H1 (cell line): ENCODE results near the gene ACSL3. TPM values are rescaled to one million over a fixed set of nuclear protein-coding genes. Genes with fewer than 3 reads are reported as not detected.

Experiments used
- CTCF ChIA-PET: fragments of 300-600 bp; sonication (Branson Sonifier 250); formaldehyde crosslinking; loops from one replicate; lab custom pipeline; 2021; ENCODE audit not compliant: partially characterized antibody; lab: Charles Lee
- POLR2A ChIA-PET: fragments of 300-600 bp; sonication (Branson Sonifier 250); formaldehyde crosslinking; loops from one replicate; lab custom pipeline; 2021; ENCODE audit warnings: inconsistent platforms; ENCODE audit not compliant: partially characterized antibody; lab: Charles Lee
- DNase-seq, 2 experiments: peaks; one replicate each; pipeline versions ENCODE4 v3.0.0 to v3.0.0-alpha.2; 2010 to 2022; ENCODE audit warnings: low spot score in 2 of 2, low read depth in 1 of 2, mixed read lengths in 1 of 2
- FAIRE-seq: peaks from 2 replicates; lab custom pipeline; 2011; peaks lifted over from hg19 to GRCh38; lab: Jason Lieb, UNC
- H2AFZ ChIP-seq: 2 replicates; pipeline ENCODE4 v1.8.1; 2012; ENCODE audit warnings: low read length, inconsistent platforms
- H2AK5ac ChIP-seq: 2 replicates; pipeline ENCODE4 v1.6.1; 2013; ENCODE audit warnings: low read depth, low read length
- H2BK120ac ChIP-seq: replicated peaks from 2 replicates; pipeline ENCODE3; 2013; ENCODE audit warnings: low read depth, low read length, inconsistent platforms
- H2BK12ac ChIP-seq: 2 replicates; pipeline ENCODE4 v1.6.1; 2013; ENCODE audit warnings: low read depth, low read length
- H2BK15ac ChIP-seq: 2 replicates; pipeline ENCODE4 v1.6.1; 2013; ENCODE audit warnings: low read length
- H2BK20ac ChIP-seq: 2 replicates; pipeline ENCODE4 v1.6.1; 2013; ENCODE audit warnings: low read length
- H2BK5ac ChIP-seq: 2 replicates; pipeline ENCODE4 v1.6.1; 2013; ENCODE audit warnings: low read depth, low read length
- H3K14ac ChIP-seq: 2 replicates; pipeline ENCODE4 v1.6.1; 2013; ENCODE audit warnings: inconsistent platforms; ENCODE audit not compliant: insufficient read length
- H3K18ac ChIP-seq: 2 replicates; pipeline ENCODE4 v1.6.1; 2013; ENCODE audit warnings: low read length; ENCODE audit errors: extremely low read depth
- H3K23ac ChIP-seq: 2 replicates; pipeline ENCODE4 v1.6.1; 2013; ENCODE audit warnings: inconsistent platforms; ENCODE audit not compliant: insufficient read length
- H3K23me2 ChIP-seq: 2 replicates; pipeline ENCODE4 v1.6.1; 2013; ENCODE audit warnings: low read depth, low read length
- H3K27ac ChIP-seq: 2 replicates; pipeline ENCODE4 v1.6.1; 2011; ENCODE audit warnings: low read depth, low read length, inconsistent platforms
- H3K27me3 ChIP-seq, 4 experiments: replicated peaks in 1 of 4; 1 replicate in 1 of 4; 2 replicates in 3 of 4; pipeline versions ENCODE4 v1.6.1 to v1.8.1; 2011 to 2013; ENCODE audit warnings: low read length in 3 of 4, mild to moderate bottlenecking in 3 of 4, inconsistent platforms in 2 of 4, mixed read lengths in 2 of 4, moderate library complexity in 1 of 4; ENCODE audit not compliant: control insufficient read depth in 3 of 4, insufficient read depth in 3 of 4; ENCODE audit errors: extremely low read depth in 1 of 4
- H3K36me3 ChIP-seq, 4 experiments: 2 replicates each; pipeline versions ENCODE4 v1.6.1 to v1.8.1; 2011 to 2013; ENCODE audit warnings: mild to moderate bottlenecking in 4 of 4, low read length in 3 of 4, moderate library complexity in 2 of 4, control low read depth in 1 of 4, inconsistent platforms in 1 of 4; ENCODE audit not compliant: insufficient read depth in 4 of 4, control insufficient read depth in 2 of 4
- H3K4ac ChIP-seq: replicated peaks from 2 replicates; pipeline ENCODE3; 2013; ENCODE audit warnings: low read length, low read depth, mixed read lengths, inconsistent platforms; ENCODE audit not compliant: insufficient read length
- H3K4me1 ChIP-seq, 4 experiments: replicated peaks in 1 of 4; 1 replicate in 1 of 4; 2 replicates in 3 of 4; pipeline versions ENCODE4 v1.6.1 to v1.8.1; 2011 to 2013; ENCODE audit warnings: low read length in 3 of 4, inconsistent platforms in 2 of 4, mixed read lengths in 1 of 4; ENCODE audit not compliant: insufficient read depth in 4 of 4, control insufficient read depth in 3 of 4
- H3K4me2 ChIP-seq, 2 experiments: 2 replicates each; pipeline versions ENCODE4 v1.6.1 to v1.8.1; 2011 to 2013; ENCODE audit warnings: low read depth in 2 of 2, low read length in 2 of 2, control low read depth in 1 of 2, inconsistent platforms in 1 of 2, mild to moderate bottlenecking in 1 of 2; ENCODE audit not compliant: insufficient read depth in 1 of 2
- H3K4me3 ChIP-seq, 4 experiments: fragments of 200-600, 300-600 bp in 1 of 4; sonication (generic), shearing (Covaris generic), sonication (Bioruptor Twin) in 1 of 4; 2 replicates each; pipeline versions ENCODE4 v1.5.1 to v1.8.1; 2011 to 2016; ENCODE audit warnings: low read length in 4 of 4, low read depth in 3 of 4, control low read depth in 2 of 4, inconsistent platforms in 2 of 4, mild to moderate bottlenecking in 2 of 4, mixed read lengths in 1 of 4, moderate library complexity in 1 of 4; ENCODE audit not compliant: insufficient read depth in 2 of 4; ENCODE audit errors: extremely low read depth in 1 of 4
- H3K56ac ChIP-seq: replicated peaks from 2 replicates; pipeline ENCODE3; 2013; ENCODE audit warnings: low read depth, mild to moderate bottlenecking, mixed read lengths, low read length, inconsistent platforms; ENCODE audit not compliant: insufficient read length
- H3K79me1 ChIP-seq: 2 replicates; pipeline ENCODE4 v1.6.1; 2013; ENCODE audit warnings: low read depth, low read length, control low read depth
- H3K79me2 ChIP-seq, 2 experiments: 2 replicates each; pipeline versions ENCODE4 v1.6.1 to v1.8.1; 2012 to 2013; ENCODE audit warnings: low read length in 2 of 2, mild to moderate bottlenecking in 2 of 2, inconsistent platforms in 1 of 2; ENCODE audit not compliant: insufficient read depth in 2 of 2, control insufficient read depth in 1 of 2
- H3K9ac ChIP-seq, 4 experiments: replicated peaks in 1 of 4; 1 replicate in 1 of 4; 2 replicates in 3 of 4; pipeline versions ENCODE4 v1.6.1 to v1.8.1; 2011 to 2013; ENCODE audit warnings: low read depth in 3 of 4, low read length in 3 of 4, control low read depth in 2 of 4, mild to moderate bottlenecking in 2 of 4, moderate library complexity in 2 of 4, inconsistent platforms in 1 of 4; ENCODE audit errors: extremely low read depth in 1 of 4
- H3K9me3 ChIP-seq, 2 experiments: 2 replicates each; pipeline versions ENCODE4 v1.6.1 to v1.8.1; 2012 to 2013; ENCODE audit warnings: mild to moderate bottlenecking in 2 of 2, moderate library complexity in 2 of 2, control low read depth in 1 of 2, inconsistent platforms in 1 of 2, low read depth in 1 of 2, low read length in 1 of 2, mixed read lengths in 1 of 2; ENCODE audit not compliant: insufficient read depth in 2 of 2
- H4K20me1 ChIP-seq, 2 experiments: replicated peaks in 1 of 2; 2 replicates each; pipeline versions ENCODE3 to v1.8.1; 2011 to 2013; ENCODE audit warnings: inconsistent platforms in 2 of 2, low read length in 2 of 2, mild to moderate bottlenecking in 1 of 2; ENCODE audit not compliant: insufficient read depth in 2 of 2, control insufficient read depth in 1 of 2
- H4K5ac ChIP-seq: 2 replicates; pipeline ENCODE4 v1.6.1; 2013; ENCODE audit warnings: low read length, low read depth, mixed read lengths, inconsistent platforms; ENCODE audit not compliant: insufficient read length
- H4K8ac ChIP-seq: 2 replicates; pipeline ENCODE4 v1.8.0; 2013; ENCODE audit warnings: mild to moderate bottlenecking, moderate library complexity, low read length, inconsistent platforms; ENCODE audit not compliant: insufficient read depth; ENCODE audit errors: extremely low read depth
- H4K91ac ChIP-seq: replicated peaks from 2 replicates; pipeline ENCODE3; 2013; ENCODE audit warnings: low read length, mixed read lengths, inconsistent platforms; ENCODE audit not compliant: insufficient read length
- ATF2 ChIP-seq: IDR thresholded peaks from 2 replicates; pipeline ENCODE4 v1.6.1; 2012; ENCODE audit warnings: low read length, inconsistent platforms
- NRF1 ChIP-seq: IDR thresholded peaks from 2 replicates; pipeline ENCODE4 v1.6.1; 2011; ENCODE audit warnings: mild to moderate bottlenecking, low read depth, low read length, improper control_type of control experiment
- YY1 ChIP-seq: IDR thresholded peaks from 2 replicates; pipeline ENCODE4 v1.6.1; 2011; ENCODE audit warnings: low read depth, mild to moderate bottlenecking, low read length
- WGBS, 2 experiments: shearing (Covaris generic) in 1 of 2; methylation state at CpG; one replicate each; pipeline versions ENCODE4 v1.1.6 to v1.1.7; 2013 to 2015; ENCODE audit warnings: low lambda C conversion rate in 2 of 2, mixed read lengths in 2 of 2, inconsistent platforms in 1 of 2, low coverage in 1 of 2, missing lambda C conversion rate in 1 of 2; ENCODE audit not compliant: insufficient replicate concordance in 2 of 2, insufficient coverage in 1 of 2, insufficient read length in 1 of 2; ENCODE audit errors: extremely low coverage in 1 of 2, missing lambda C conversion rate in 1 of 2; 5-methylcytosine and 5-hydroxymethylcytosine counted together
- polyA plus RNA-seq, 7 experiments: library from polyadenylated mRNA; depleted of rRNA in 3 of 7; stranded (reverse) in 5 of 7; unstranded in 2 of 7; fragments of >200 nt in 5 of 7; fragments of 200-250 nt in 2 of 7; gene quantifications; 1 replicate in 5 of 7; 2 replicates in 1 of 7; 4 replicates in 1 of 7; pipeline versions ENCODE4 v1.2.1 to v1.2.3, GENCODE V29; 2011 to 2013; ENCODE audit warnings: missing spikeins in 2 of 7, mixed read lengths in 2 of 7
- total RNA-seq: library from RNA; stranded (reverse); fragmentation: NEBNext Ultra II Directional; extraction: Animal tissue kit (Norgen Biotek cat#: 25700); gene quantifications from 2 replicates; pipeline ENCODE4 v1.2.1, GENCODE V29; 2021

Gene ACSL3
- total and polyA plus RNA-seq, 2 of the 8 experiments (the other 6 are each of a cell fraction or from before 2014, with no cell fraction given) = 37.5 to 98.1 TPM

- no peak overlapping the region for H3K4me3 ChIP-seq
- no peak overlapping the region for H3K4me2 ChIP-seq
- H2BK20ac ChIP-seq = no peak overlapping the region
- H2AFZ ChIP-seq = no peak overlapping the region
- peaks cover 0 to 4% (median 0%) of the 10 kb centered on the region in 4 experiments; a peak in 1 of 7 replicates for H3K4me1 ChIP-seq
- peaks cover 0 to 8% of the 10 kb centered on the region in 2 experiments; a peak in 2 of 4 replicates for H3K9me3 ChIP-seq
- peaks cover 0 to 3% (median 0%) of the 10 kb centered on the region in 4 experiments; a peak in 1 of 8 replicates for H3K36me3 ChIP-seq
- no peak for TF ChIP-seq NRF1
- no peak for TF ChIP-seq YY1
- TF ChIP-seq ATF2 = no peak
- no peak overlapping the region for H3K27ac ChIP-seq
- no peak overlapping the region for H3K14ac ChIP-seq
- H2BK12ac ChIP-seq = no peak overlapping the region
- 85% methylated on average over 5 of the region's 6 CpGs; no CpG with 5 or more reads in 1 of the 2 experiments for WGBS, 2 experiments
- H3K4ac ChIP-seq = no peak overlapping the region
- H4K8ac ChIP-seq = no peak overlapping the region
- POLR2A ChIA-PET = interaction anchor here (0.7 kb wide), 2 partner anchors 9 to 82 kb away, joined by 3 to 4 read pairs; no protein-coding TSS in a partner anchor
- no peak overlapping the region for H3K18ac ChIP-seq
- peaks cover 4 to 13% of the 10 kb centered on the region in 2 experiments for H4K20me1 ChIP-seq
- H2BK120ac ChIP-seq = no peak overlapping the region
- H2BK15ac ChIP-seq = no peak overlapping the region
- no peak for FAIRE-seq
- no peak overlapping the region for H2AK5ac ChIP-seq
- no peaks in the 10 kb centered on the region for H3K27me3 ChIP-seq
- peaks cover 16 to 98% of the 10 kb centered on the region in 2 experiments for H3K79me2 ChIP-seq
- CTCF ChIA-PET = interaction anchor here (0.6 to 1.0 kb wide), 2 partner anchors 55 to 961 kb away, joined by 3 to 4 read pairs; no protein-coding TSS in a partner anchor
- DNase-seq = no peak
- no peak overlapping the region for H3K23ac ChIP-seq
- no peak overlapping the region for H4K5ac ChIP-seq
- no peak overlapping the region for H3K56ac ChIP-seq
- H3K9ac ChIP-seq = no peak overlapping the region
- H3K79me1 ChIP-seq = peaks cover 5% of the 10 kb centered on the region
- H2BK5ac ChIP-seq = no peak overlapping the region
- H3K23me2 ChIP-seq = no peaks in the 10 kb centered on the region
- H4K91ac ChIP-seq = no peak overlapping the region
Measured at GRCh38 chr2:222882484-222882928, 21.7 kb downstream of the ACSL3 start.
